Neuron (in vitro differentiated cells): ENCODE results near the gene TFPI2.
A peak's percentile ranks its signal among the peaks of the same experiment; 100 is the strongest.

Experiments
- H2AFZ ChIP-seq: one replicate; pipeline ENCODE4 v1.6.1; 2013; ENCODE audit warnings: low read depth, mild to moderate bottlenecking, inconsistent platforms, low read length, moderate library complexity
- H3K27me3 ChIP-seq: one replicate; pipeline ENCODE4 v1.6.1; 2013; ENCODE audit warnings: low read length; ENCODE audit not compliant: insufficient read depth
- H3K36me3 ChIP-seq: one replicate; pipeline ENCODE4 v1.6.1; 2013; ENCODE audit warnings: low read length; ENCODE audit not compliant: insufficient read depth
- H3K4me1 ChIP-seq: one replicate; pipeline ENCODE4 v1.6.1; 2013; ENCODE audit warnings: low read length; ENCODE audit not compliant: insufficient read depth
- H3K4me3 ChIP-seq: 2 replicates; pipeline ENCODE4 v1.5.1; 2013; ENCODE audit warnings: mild to moderate bottlenecking, low read length, moderate library complexity
- H3K9me3 ChIP-seq: one replicate; pipeline ENCODE4 v1.6.1; 2013; ENCODE audit warnings: low read length

Gene TFPI2, protein sequence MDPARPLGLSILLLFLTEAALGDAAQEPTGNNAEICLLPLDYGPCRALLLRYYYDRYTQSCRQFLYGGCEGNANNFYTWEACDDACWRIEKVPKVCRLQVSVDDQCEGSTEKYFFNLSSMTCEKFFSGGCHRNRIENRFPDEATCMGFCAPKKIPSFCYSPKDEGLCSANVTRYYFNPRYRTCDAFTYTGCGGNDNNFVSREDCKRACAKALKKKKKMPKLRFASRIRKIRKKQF

DNA sequence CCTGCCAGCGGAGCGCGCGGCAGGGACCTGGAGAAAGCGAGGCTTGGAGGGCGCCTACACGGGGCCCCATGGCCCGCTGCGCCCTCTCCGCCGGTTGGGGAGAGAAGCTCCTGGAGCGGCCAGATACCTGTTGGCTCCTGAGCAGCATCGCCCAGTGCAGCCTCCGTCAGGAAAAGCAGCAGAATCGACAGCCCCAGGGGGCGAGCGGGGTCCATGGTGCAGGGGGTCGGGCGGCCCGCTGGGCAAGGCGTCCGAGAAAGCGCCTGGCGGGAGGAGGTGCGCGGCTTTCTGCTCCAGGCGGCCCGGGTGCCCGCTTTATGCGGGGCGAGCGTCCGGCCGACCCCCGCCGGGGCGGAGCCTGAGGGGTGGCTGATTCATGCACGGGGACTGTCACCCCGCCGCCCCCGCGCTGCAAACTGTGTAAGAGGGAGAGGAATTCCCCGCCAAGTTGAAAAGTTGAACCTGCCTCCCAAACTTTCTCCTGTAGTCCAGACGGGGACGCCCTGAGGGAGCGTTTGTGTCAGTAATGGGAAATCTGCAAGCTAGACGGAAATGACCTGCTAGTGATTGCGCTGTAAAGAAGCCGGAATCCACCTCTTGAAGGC lies at the start of gene TFPI2:
TSS of gene TFPI2 (minus strand) at position 290 of the 605 bp plus-strand sequence. CDS start at position 215, 75 bp downstream.
- Histone ChIP-seq H3K27me3 (no peaks in the 10 kb centered on the region), H3K36me3 (peaks cover under 1% of the 10 kb centered on the region), H3K4me1 (no peaks in the 10 kb centered on the region), H2AFZ (peak within 1 kb of the TSS; percentile 95), H3K4me3 (peak within 1 kb of the TSS; percentile 75), H3K9me3 (no peaks in the 10 kb centered on the region)

DNA sequence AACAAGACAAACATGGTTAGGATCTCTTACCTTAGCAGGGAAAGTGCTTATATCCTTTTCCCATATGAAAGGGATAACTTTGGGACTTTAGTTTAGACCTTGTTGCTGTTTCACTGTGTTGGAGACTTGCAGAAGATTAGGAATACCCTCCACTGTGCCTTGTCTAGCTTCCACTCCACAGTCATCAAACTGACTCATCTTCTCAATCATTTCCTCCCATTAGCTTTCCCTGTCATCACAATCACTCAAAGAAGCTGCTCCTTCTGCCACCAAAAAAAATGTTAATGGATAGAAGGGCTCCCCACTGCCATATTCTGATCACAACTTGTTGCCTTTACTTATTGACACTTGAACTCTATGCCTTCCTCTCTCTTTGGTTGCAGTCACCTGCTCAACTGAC lies 47.7 kb upstream of the TFPI2 start:
- Histone ChIP-seq H3K36me3 (no peaks in the 10 kb centered on the region), H3K9me3 (no peaks in the 10 kb centered on the region), H2AFZ (no peak overlapping the region), H3K4me3 (no peak overlapping the region), H3K27me3 (no peaks in the 10 kb centered on the region), H3K4me1 (no peaks in the 10 kb centered on the region)

DNA sequence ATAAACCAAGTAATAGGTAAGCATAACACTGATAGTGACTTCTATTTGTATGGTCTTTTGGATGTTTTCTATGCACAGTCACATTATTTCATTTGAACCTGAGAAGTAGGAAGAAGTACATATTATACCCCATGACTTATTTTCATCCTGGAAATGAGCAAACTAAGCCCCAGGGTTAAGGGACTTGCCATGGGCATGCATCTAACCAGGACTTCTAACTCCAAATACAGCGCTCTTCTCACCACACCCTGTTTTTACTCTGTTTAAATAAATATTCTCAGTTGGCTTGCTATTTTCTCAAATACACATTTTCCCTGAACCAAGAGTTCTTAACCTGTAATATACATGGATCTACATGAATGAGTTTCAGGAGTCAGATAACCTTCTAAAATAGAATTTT lies 47.3 kb upstream of the TFPI2 start:
- Histone ChIP-seq H3K9me3 (no peaks in the 10 kb centered on the region), H3K4me1 (no peaks in the 10 kb centered on the region), H3K4me3 (no peak overlapping the region), H2AFZ (no peak overlapping the region), H3K27me3 (no peaks in the 10 kb centered on the region), H3K36me3 (no peaks in the 10 kb centered on the region)

DNA sequence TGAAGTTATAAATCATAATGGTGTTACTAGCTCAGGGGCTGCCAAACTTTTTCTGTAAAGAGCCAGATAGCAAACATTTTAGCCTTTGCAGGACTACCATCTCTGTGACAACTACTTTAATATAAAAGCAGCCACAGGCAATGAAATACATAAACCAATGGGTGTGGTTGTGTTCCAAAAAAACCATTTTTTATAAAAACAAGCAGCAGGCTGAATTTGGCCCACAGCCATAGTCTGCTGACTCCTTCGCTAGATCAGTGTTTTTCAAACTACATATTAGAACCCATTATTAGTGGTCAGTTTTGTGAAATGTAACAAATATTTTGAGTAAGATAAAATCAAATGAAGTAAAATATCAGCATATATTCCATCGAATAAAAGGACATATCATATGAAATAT lies 44.5 kb upstream of the TFPI2 start:
- no peaks in the 10 kb centered on the region for H3K4me1 ChIP-seq

DNA sequence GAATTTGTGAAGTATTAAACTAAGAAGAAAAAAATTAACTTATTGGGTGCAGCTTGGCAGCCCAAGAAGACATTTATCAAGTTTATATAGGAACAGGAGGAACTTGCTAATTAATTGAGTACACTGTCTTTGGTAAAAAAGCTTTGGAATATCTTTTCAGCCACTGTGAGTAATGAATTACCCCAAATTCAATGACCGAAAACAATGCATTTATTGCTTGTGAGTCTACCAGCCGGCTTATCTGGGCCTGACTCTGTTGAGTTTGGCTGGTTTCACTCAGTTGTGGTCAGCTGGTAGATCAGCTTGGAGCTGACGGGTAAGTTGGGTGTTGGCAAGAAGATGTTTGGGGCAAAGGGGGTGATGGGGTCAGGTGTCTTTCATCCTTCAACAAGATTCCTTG lies 42.6 kb upstream of the TFPI2 start:
- H3K4me3 ChIP-seq: no peak overlapping the region
- no peaks in the 10 kb centered on the region for H3K27me3 ChIP-seq
- no peaks in the 10 kb centered on the region for H3K9me3 ChIP-seq
- H3K4me1 ChIP-seq: no peaks in the 10 kb centered on the region
- H3K36me3 ChIP-seq: no peaks in the 10 kb centered on the region
- H2AFZ ChIP-seq: no peak overlapping the region

More for the DNA sequence above, 44.5 kb upstream of the TFPI2 start:
- H3K9me3 ChIP-seq: no peaks in the 10 kb centered on the region
- no peak overlapping the region for H3K4me3 ChIP-seq
- no peak overlapping the region for H2AFZ ChIP-seq
- H3K36me3 ChIP-seq: no peaks in the 10 kb centered on the region
- H3K27me3 ChIP-seq: no peaks in the 10 kb centered on the region

DNA sequence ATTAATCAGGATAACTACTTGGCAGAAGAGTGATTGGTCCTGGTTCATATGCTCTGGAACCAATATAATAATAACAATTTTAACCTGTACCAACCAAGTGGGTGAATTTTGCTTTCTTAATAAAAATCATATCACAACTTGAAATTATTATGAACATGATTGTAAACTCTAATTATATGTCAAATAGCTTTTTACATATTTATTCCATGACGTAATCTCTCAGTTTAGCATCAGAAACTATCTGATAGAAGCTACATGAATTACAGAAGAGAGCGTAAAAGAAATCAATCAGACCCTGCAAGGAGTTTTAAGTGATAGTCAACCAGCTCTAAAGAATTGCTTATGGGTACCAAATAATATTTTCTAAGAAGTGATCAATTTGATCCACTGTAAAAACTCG lies 41.1 kb upstream of the TFPI2 start:
- no peaks in the 10 kb centered on the region for H3K4me1 ChIP-seq
- H2AFZ ChIP-seq: no peak overlapping the region
- no peak overlapping the region for H3K4me3 ChIP-seq
- H3K36me3 ChIP-seq: peaks cover 3% of the 10 kb centered on the region
- H3K9me3 ChIP-seq: no peaks in the 10 kb centered on the region
- no peaks in the 10 kb centered on the region for H3K27me3 ChIP-seq

DNA sequence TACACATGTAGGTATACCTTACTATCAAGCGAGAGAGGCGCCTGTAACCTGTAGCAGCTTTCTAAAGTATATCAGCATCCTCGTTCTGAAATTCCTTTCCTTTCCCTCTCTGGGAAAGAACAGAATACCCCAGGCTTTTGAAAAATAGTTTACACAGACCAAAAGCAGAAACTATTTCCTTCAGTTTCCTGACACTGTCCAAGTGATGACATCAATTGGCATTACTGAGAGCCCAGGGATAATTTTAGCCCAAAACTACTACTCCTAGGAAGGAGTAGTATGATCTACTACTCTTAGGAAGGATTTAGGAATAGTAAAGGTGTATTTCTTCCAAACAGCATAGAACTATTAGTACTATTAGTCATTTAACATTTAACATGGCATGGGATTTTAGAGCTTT lies 37.0 kb upstream of the TFPI2 start:
- Histone ChIP-seq H3K4me3 (no peak overlapping the region), H3K4me1 (peaks cover 15% of the 10 kb centered on the region), H2AFZ (no peak overlapping the region), H3K9me3 (no peaks in the 10 kb centered on the region), H3K36me3 (peaks cover 10% of the 10 kb centered on the region), H3K27me3 (no peaks in the 10 kb centered on the region)

DNA sequence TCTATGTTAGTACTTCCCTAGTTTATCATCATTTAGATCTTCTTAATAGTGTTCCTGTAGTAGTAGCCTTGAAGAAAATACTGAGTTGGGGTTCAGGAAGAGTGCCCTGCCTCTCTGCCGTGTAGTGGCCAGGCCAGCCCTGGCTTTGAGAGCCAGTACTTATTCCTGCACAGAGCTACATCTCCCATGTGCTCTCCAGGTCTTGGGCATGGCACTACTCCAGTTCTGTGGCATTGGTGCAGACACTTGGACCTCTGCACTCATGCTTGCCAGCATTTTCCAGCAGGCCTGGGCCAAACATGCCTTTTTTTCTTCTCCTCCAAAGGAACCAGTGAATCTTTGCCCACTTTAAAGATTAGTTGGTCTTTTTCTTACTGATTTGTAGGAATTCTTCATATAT lies 36.2 kb upstream of the TFPI2 start:
- Histone ChIP-seq H3K9me3 (no peaks in the 10 kb centered on the region), H3K4me3 (no peak overlapping the region), H3K27me3 (no peaks in the 10 kb centered on the region), H2AFZ (no peak overlapping the region), H3K4me1 (peaks cover 15% of the 10 kb centered on the region), H3K36me3 (peaks cover 10% of the 10 kb centered on the region)

DNA sequence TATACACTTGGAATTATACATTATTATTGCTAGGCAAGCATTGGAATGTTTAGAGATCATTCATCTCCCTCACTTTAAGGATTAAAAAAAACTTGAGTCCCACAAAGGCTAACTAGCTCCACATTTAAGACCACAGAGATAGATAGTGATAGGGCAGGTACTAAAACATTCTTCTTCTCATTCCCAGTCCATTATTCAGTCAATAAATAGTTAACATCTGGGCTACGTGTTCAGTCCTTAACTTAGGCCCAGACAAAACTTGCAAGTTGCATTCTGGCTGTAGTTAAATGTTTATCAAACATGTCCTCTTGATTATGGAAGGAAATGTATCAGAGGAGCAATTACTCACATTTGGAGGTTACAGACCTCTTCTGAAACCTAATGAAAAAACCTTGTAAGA lies 33.4 kb upstream of the TFPI2 start:
- Histone ChIP-seq H2AFZ (no peak overlapping the region), H3K9me3 (no peaks in the 10 kb centered on the region), H3K4me3 (peak overlapping the region; percentile 94)

DNA sequence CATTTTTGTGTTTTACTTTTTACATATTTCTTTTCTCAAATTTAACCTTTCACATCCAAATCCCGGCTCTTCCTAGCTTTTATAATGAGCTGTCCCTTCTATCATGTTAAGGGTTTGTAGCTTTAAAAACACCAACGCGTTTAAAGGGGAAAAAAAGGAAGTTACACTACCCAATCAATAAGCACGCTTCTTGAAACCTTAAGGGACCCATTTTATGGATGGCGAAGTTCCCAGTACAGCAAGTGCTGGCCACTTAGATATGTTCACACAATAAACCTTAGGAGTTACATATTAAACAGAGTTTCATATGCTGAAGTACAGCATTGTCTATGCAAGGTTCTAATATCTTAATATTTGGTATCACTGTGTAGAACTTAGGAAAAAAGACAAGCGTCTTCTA lies 32.7 kb upstream of the TFPI2 start:
- H3K4me3 ChIP-seq: peak overlapping the region; percentile 94
- no peaks in the 10 kb centered on the region for H3K27me3 ChIP-seq
- peak overlapping the region; percentile 16 for H2AFZ ChIP-seq
- no peaks in the 10 kb centered on the region for H3K9me3 ChIP-seq
- peaks cover 24% of the 10 kb centered on the region for H3K4me1 ChIP-seq
- peaks cover 10% of the 10 kb centered on the region for H3K36me3 ChIP-seq

More for the DNA sequence above, 33.4 kb upstream of the TFPI2 start:
- Histone ChIP-seq H3K36me3 (peaks cover 10% of the 10 kb centered on the region), H3K4me1 (peaks cover 24% of the 10 kb centered on the region), H3K27me3 (no peaks in the 10 kb centered on the region)

DNA sequence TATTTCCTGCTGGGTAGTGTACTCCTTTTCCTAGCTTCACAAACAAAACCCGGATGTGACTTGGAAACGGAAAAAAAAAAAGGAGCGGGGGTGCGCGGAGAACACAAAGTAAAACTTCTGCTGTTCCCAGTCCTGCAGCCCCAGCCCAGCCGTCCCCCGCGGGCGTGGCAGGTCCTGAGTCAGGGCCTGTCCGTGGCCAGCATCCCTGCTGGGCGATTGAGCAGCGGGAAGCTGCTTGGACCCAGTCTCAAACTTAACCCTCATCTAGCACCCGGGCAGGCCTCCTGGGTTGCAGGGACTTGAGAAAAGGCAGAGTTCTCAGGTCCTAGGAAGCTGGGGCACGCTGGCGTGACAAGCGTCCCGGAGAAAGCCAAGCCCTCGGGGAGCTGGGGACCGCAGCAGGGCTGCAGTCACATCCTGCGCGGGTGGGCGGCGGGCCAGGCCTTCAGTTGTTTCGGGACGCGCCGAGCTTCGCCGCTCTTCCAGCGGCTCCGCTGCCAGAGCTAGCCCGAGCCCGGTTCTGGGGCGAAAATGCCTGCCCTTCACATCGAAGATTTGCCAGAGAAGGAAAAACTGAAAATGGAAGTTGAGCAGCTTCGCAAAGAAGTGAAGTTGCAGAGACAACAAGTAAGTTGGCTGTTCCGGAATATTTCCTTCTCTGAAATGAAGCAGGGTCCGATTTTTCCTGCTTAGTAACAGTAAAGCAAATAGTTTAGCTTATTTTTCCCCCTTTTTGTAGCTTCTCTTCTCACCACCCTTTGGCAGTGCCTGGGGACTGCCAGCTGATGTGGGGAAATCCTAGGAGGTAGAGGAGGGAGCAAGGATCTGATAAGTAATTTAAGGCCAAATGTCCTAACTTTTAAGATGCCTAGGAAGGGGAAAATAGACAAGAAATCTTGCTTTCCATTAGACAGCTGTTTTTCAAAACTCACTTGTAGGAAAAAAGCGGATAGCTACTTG lies 31.3 kb upstream of the TFPI2 start, which contains the start of gene GNG11:
TSS of gene GNG11 (plus strand) at position 129 of the 960 bp plus-strand sequence. CDS start at position 532, 403 bp downstream.
- peaks cover 24% of the 10 kb centered on the region for H3K4me1 ChIP-seq
- no peaks in the 10 kb centered on the region for H3K9me3 ChIP-seq
- H2AFZ ChIP-seq: peak within 1 kb of the TSS; percentile 97
- H3K36me3 ChIP-seq: peaks cover 9% of the 10 kb centered on the region
- H3K4me3 ChIP-seq: peak within 1 kb of the TSS; percentile 94
- no peaks in the 10 kb centered on the region for H3K27me3 ChIP-seq

DNA sequence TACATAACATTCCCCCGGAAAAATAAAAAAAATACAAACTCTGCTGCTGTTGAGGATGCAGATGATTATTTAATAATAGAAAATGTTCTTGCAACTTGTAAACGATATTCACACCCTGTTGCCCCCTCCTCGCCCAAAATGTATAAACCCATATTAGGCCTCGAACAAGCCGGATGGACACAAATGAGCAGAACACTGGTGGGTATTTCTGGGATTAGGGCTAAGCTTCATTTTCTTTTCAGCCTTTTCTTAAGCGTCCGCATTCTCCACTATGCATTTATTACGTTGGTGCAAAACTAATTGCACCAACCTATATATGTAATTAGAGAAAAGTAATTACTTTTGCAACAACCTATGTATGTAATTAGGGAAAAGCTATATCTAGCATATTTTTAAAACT lies 30.6 kb upstream of the TFPI2 start:
- H3K27me3 ChIP-seq: no peaks in the 10 kb centered on the region
- no peaks in the 10 kb centered on the region for H3K9me3 ChIP-seq
- peak overlapping the region; percentile 97 for H2AFZ ChIP-seq
- peak overlapping the region; percentile 94 for H3K4me3 ChIP-seq
- H3K4me1 ChIP-seq: peaks cover 24% of the 10 kb centered on the region
- H3K36me3 ChIP-seq: peaks cover 3% of the 10 kb centered on the region
